GM21423 (cell line): ENCODE measurements around the gene ZGPAT.

Experiments used
- ATAC-seq: cut with Tn5 transposase; IDR thresholded peaks from one replicate; pipeline ENCODE4 v1.9.1; 2021; ENCODE audit warnings: mild to moderate bottlenecking, moderate library complexity; ENCODE audit not compliant: unreplicated experiment

The ZGPAT gene

DNA sequence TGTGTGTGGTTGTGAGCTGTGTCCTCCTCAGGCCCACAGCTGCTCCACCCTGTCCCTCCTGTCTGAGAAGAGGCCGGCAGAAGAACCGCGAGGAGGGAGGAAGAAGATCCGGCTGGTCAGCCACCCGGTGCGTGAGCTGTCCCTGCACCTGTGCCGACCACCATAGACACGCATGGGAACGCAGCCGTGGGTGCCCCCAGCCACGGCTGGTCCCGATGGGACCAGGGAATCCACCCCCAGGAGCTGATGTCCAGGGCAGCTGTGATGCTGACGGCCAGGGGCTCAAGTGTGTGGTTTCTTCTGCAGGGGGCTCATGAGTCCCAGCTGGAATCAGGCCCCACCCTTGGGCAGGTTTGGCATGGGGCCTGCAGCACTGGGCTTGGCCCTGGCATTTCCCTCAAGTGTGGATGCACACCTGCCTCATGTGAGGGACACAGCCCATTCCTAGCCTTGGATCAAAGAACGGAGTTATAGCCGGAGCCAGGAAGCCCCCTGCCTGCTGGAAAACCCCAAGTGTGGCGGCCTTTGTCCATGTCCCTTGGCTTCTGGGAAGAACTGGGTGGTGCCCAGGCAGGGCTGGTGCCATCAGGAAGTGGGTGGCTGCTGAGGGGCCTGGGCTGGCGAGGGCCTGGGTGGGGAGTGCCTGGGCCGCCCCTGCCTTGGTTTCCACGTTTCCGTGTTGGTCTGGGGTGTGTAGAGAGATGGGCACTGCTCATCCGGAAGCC lies 16.0 kb upstream of the ZGPAT start:
- no peak for ATAC-seq

DNA sequence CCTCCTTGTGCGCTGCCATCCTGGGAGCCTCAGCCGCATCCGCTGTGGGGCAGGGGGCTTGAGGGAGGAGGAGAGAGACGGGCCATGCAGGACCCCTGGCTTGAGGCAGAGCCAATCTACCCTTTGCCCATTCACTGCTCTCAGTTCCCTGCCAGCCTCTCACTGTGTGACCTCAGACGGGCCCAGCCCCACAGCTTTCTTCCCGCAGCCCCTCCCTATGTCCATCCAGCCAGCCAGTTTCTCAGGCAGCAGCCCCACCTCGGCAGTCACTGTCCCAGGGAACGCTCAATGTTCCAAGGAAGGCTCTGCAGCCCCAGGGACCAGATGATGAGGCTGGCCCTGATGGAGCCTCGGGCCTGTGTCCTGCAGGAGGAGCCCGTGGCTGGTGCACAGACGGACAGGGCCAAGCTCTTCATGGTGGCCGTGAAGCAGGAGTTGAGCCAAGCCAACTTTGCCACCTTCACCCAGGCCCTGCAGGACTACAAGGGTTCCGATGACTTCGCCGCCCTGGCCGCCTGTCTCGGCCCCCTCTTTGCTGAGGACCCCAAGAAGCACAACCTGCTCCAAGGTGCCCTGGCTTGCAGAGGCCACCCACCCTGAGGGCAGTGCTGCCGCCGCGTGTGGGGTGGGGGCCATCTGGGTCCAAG lies 15.3 kb upstream of the ZGPAT start:
- no peak for ATAC-seq

DNA sequence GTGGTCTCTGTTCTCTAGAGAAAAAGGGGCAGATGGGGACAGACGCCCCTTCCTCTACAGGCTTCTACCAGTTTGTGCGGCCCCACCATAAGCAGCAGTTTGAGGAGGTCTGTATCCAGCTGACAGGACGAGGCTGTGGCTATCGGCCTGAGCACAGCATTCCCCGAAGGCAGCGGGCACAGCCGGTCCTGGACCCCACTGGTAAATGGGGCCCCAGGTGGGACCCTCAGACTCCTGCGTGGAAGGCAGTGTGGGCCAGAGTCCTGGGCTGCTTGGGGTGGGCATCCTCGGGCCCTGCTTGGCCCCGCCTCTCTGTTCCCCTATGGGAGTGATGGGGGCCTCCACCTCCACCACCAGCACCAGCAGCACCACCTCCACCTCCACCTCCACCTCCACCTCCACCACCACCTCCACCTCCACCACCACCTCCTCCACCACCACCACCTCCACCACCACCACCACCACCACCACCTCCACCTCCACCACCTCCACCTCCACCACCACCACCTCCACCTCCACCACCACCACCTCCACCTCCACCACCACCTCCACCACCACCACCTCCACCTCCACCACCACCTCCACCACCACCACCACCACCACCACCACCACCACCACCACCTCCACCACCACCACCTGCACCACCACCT lies 14.6 kb upstream of the ZGPAT start:
- no peak for ATAC-seq

DNA sequence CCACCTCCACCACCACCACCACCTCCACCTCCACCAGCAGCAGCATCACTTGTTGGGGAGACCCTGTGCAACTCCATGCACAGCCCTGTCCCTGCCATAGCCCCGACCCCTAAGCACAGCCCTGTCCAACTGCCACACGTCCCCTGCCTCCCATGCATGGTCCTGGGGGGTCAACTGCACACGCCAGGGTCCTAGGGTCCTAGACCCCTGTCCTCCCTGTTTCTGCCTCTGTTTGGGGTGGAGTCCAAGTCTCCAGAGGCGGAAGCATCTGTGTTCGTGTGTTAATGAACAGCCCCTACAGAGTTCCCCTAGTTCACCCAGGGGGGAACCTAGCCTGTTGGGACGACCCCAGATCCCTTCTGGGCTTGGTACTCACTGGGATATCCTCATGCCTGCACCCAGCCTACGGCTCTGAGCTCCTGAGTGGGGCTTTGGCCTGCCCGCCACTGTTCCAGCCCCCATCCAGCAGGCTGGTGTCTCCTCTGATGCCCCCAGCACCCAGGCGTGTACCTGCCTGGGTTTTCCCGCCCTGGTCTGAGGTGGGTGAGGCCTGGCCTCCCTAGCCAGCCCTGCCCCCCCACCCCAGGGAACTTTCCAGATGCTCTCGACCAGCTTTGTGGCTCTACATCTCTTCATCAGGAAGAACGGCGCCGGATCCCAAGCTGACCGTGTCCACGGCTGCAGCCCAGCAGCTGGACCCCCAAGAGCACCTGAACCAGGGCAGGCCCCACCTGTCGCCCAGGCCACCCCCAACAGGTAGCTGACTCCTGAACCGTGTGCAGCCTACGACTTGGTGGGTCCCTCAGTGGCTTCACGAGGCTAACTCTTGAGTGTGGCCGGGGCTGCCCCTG lies 13.9 kb upstream of the ZGPAT start:
- ATAC-seq = no peak

DNA sequence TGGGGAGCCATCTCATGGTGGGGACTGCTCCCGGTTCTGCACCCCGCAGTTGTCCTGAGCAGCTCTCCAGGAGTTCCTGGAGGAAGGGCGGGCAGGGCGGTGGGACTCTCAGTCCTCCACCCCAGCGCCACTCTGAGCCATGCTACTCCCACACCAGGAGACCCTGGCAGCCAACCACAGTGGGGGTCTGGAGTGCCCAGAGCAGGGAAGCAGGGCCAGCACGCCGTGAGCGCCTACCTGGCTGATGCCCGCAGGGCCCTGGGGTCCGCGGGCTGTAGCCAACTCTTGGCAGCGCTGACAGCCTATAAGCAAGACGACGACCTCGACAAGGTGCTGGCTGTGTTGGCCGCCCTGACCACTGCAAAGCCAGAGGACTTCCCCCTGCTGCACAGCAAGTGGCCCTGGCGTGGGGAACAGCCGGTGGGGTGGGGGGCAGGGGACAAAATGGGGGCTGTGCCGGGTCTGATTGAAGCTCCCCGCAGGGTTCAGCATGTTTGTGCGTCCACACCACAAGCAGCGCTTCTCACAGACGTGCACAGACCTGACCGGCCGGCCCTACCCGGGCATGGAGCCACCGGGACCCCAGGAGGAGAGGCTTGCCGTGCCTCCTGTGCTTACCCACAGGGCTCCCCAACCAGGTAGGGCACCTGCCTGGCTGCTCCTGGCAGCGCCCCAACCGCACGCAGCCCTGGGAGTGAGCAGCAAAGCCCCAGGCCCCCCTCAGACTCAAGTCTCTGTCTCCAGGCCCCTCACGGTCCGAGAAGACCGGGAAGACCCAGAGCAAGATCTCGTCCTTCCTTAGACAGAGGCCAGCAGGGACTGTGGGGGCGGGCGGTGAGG lies 13.0 kb upstream of the ZGPAT start:
- no peak for ATAC-seq

DNA sequence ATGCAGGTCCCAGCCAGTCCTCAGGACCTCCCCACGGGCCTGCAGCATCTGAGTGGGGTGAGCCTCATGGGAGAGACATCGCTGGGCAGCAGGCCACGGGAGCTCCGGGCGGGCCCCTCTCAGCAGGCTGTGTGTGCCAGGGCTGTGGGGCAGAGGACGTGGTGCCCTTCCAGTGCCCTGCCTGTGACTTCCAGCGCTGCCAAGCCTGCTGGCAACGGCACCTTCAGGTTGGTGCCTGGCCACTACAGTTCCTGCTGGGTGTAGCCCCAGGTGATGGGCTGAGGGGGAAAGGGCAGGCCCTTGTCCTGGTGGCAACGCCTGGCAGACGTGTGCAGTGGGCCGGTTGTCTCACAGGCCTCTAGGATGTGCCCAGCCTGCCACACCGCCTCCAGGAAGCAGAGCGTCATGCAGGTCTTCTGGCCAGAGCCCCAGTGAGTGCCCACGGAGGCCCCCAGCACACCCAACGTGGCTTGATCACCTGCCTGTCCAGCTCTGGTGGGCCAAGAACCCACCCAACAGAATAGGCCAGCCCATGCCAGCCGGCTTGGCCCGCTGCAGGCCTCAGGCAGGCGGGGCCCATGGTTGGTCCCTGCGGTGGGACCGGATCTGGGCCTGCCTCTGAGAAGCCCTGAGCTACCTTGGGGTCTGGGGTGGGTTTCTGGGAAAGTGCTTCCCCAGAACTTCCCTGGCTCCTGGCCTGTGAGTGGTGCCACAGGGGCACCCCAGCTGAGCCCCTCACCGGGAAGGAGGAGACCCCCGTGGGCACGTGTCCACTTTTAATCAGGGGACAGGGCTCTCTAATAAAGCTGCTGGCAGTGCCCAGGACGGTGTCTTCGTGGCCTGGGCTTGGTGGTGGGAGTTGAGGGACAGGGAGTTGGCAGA lies 12.2 kb upstream of the ZGPAT start:
- no peak for ATAC-seq

DNA sequence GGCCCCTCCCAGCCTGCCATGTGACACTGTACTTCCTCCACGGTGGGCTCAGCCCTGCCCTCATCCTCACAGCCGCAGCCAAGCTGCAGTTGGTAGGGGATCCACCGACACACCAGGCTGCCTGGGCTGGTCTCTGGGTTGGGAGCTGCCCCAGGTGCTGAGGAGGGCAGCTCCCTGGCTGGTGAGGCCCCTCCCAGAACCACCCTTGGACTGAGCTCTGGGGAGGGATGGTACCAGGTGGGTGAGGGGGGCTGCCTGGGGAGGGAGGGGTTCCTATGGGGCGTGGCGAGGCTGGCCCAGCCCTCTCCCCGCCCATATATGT lies 11.6 kb upstream of the ZGPAT start:
- ATAC-seq = no peak

DNA sequence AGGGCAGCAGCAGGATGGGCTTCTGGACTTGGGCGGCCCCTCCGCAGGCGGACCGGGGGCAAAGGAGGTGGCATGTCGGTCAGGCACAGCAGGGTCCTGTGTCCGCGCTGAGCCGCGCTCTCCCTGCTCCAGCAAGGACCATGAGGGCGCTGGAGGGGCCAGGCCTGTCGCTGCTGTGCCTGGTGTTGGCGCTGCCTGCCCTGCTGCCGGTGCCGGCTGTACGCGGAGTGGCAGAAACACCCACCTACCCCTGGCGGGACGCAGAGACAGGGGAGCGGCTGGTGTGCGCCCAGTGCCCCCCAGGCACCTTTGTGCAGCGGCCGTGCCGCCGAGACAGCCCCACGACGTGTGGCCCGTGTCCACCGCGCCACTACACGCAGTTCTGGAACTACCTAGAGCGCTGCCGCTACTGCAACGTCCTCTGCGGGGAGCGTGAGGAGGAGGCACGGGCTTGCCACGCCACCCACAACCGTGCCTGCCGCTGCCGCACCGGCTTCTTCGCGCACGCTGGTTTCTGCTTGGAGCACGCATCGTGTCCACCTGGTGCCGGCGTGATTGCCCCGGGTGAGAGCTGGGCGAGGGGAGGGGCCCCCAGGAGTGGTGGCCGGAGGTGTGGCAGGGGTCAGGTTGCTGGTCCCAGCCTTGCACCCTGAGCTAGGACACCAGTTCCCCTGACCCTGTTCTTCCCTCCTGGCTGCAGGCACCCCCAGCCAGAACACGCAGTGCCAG lies 11.0 kb upstream of the ZGPAT start, which contains the start of gene TNFRSF6B:
TSS of gene TNFRSF6B (plus strand) at position 25 of the 729 bp plus-strand sequence. CDS start at position 141, 116 bp downstream.
- no peak for ATAC-seq

DNA sequence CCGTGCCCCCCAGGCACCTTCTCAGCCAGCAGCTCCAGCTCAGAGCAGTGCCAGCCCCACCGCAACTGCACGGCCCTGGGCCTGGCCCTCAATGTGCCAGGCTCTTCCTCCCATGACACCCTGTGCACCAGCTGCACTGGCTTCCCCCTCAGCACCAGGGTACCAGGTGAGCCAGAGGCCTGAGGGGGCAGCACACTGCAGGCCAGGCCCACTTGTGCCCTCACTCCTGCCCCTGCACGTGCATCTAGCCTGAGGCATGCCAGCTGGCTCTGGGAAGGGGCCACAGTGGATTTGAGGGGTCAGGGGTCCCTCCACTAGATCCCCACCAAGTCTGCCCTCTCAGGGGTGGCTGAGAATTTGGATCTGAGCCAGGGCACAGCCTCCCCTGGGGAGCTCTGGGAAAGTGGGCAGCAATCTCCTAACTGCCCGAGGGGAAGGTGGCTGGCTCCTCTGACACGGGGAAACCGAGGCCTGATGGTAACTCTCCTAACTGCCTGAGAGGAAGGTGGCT lies 10.4 kb upstream of the ZGPAT start:
- no peak for ATAC-seq

DNA sequence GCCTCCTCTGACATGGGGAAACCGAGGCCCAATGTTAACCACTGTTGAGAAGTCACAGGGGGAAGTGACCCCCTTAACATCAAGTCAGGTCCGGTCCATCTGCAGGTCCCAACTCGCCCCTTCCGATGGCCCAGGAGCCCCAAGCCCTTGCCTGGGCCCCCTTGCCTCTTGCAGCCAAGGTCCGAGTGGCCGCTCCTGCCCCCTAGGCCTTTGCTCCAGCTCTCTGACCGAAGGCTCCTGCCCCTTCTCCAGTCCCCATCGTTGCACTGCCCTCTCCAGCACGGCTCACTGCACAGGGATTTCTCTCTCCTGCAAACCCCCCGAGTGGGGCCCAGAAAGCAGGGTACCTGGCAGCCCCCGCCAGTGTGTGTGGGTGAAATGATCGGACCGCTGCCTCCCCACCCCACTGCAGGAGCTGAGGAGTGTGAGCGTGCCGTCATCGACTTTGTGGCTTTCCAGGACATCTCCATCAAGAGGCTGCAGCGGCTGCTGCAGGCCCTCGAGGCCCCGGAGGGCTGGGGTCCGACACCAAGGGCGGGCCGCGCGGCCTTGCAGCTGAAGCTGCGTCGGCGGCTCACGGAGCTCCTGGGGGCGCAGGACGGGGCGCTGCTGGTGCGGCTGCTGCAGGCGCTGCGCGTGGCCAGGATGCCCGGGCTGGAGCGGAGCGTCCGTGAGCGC lies 9.8 kb upstream of the ZGPAT start:
- ATAC-seq = no peak

DNA sequence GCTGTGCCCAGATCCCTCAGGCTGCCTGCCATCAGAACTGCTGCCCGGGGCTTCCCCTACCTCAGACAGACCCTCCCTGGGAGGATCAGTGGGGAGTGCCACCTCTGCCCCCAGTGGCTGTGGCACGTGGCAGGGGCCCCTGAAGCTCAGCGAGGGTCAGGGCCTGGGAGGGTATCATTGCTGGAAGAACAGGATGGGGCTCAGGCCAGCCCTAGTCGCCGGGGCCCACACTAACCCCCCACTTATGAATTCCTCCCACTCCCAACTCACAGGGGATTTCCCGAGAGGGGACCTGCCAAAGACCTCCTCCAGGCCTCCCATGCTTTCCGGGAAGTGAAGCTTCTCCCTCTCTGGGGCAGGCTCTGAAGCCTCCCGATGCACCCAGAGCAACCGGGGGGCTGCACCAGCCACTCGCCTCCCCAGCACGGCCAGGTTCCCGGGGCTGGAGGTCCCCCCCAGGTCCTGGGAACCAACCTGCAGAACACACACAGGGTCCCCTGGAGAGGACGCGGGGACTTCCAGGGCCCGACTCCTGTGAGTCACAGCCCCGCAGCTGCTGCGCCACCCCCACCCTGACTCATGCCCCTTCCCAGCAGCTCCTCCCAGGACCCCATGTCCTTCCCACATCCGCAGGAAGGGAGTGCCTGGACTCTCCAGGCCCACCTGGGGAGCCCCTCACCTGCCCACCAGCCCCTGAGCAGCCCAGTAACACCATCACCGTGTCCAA lies 8.9 kb upstream of the ZGPAT start:
- no peak for ATAC-seq

DNA sequence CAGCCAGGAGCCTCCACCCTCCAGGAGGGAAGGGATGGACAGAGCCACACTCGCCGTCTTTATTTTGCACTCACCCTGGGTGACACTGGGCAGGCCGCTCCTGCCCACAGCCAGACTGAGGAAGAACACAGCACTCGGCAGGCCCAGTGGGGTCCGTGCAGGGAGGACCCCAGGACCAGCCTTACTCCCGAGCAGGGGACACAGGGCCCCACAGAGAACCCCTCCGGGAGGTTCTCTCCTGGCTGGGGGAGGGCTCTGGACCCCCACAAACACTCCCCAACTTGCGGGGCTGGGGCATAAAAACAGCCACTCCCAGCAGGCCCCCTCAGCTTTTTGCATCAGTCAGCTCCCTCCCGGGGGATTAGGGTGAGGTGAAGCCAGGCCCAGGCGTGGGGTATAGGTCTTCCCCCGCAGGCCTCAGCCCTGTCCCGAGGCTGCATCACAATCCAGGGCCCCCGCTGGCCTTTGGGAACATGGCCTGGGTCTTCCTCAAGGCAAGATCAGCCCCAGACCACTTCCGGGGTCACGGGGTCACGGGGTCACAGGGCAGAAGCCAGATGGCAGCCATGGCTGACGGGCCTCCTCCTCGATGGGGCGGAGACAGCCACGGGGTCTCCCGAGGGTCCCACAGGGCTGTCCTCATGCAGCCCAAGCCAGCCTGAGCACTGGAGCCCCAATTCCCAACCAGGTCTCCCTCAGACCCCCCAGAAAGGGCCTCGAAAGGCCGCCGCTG lies 8.2 kb upstream of the ZGPAT start:
- no peak for ATAC-seq

DNA sequence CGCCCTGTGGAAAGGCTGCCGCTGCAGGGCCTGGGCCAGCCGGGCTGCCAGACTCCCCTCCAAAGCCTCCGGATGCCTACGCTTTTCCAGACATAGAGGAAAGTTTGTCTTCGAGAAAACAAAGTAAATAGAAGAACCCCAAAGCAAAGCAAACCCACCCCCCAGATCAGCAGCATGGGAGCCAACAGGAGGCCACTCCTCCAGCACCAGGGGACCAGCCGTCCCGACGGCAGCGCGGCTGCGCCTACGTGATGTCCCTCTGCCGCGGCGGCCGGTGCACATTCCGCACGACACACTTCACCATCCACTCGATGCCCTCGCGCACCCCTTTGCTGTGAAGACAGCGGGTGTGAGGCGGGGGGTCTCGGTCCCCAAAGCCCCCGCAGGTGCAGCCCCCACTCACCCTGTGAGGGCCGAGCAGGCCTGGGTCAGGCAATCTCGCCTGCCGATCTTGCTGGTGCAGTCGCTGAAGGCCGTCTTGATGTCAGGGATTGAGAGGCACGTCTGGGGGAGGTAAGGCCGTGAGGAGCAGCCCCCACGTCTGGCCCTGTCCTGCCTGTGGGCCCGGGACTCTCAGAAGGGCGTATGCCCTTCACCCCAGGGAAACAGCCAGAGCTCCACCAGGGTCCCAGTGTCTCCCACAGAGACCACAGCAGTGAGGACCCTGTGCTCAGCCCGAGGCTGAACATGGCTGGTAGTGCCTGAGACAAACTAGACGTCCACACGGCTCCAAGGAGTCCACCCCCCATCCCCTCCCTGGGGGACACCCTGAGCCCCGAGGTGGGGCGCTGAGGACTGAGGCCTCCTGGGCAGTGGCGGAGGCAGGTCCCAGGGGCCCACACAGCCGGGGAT lies 7.4 kb upstream of the ZGPAT start:
- ATAC-seq = no peak

DNA sequence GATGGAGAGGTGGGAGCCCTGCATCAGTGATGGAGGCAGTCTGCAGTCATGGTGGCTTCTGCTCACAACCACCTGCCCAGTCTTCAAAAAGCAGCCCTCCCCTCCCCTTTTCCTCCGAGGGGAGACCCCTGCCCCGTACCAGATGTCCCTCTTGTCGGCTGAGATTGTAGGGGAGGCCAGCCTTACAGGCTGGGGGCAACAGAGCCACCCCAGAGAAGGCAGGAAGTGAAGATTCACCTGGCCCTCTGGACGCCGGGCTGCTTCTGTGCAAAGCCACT lies 6.8 kb upstream of the ZGPAT start:
- no peak for ATAC-seq

DNA sequence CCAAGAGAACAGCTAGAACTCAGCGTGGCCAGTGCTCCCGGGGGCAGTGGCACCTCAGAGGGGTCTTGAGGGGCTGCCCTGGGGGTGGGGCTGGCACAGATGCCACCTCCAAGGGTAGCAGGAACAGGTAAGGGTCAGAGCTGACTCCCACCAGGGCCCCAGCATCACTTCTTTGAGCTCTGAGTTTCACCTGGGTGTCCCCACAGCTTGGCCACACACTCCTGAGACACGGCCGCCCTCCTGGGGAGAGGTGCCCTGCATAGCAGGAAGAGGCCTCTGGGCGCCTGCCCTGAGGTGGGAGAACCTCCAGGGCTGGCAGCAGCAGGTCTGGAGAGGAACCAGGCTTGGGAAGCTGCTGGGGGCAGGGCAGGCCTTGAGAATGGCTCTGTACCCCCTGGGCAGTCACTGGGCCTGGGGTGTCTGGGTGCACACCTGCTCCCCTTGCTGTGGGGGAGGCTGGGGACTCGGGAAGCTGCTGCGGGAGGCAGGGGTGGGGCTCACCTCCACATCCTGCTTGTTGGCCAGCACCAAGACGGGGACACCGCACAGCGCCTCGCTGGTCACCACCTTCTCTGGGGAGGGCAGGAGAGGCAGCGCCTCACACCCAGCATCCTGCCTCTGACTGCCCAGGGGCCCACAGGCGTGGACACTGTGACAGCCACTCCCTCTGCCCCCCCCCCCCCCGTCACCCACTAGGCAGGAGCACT lies 6.4 kb upstream of the ZGPAT start:
- no peak for ATAC-seq
